Measurements from ENCODE around the gene BCAS3.

GRCh38 chr17:61303817-61304096 lies 626.1 kb downstream of the BCAS3 start:
- TF ChIP-seq, protein P1, sequence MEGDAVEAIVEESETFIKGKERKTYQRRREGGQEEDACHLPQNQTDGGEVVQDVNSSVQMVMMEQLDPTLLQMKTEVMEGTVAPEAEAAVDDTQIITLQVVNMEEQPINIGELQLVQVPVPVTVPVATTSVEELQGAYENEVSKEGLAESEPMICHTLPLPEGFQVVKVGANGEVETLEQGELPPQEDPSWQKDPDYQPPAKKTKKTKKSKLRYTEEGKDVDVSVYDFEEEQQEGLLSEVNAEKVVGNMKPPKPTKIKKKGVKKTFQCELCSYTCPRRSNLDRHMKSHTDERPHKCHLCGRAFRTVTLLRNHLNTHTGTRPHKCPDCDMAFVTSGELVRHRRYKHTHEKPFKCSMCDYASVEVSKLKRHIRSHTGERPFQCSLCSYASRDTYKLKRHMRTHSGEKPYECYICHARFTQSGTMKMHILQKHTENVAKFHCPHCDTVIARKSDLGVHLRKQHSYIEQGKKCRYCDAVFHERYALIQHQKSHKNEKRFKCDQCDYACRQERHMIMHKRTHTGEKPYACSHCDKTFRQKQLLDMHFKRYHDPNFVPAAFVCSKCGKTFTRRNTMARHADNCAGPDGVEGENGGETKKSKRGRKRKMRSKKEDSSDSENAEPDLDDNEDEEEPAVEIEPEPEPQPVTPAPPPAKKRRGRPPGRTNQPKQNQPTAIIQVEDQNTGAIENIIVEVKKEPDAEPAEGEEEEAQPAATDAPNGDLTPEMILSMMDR (IDR thresholded peaks at IDR 0.05) = no peak
- TF ChIP-seq ZFX (IDR thresholded peaks at IDR 0.05; ENCODE audit: borderline replicate concordance) = no peak
